AG04450 (cell line): ENCODE data around the gene FBXW8. TPM values are rescaled to one million over a fixed set of nuclear protein-coding genes. Genes with fewer than 3 reads are reported as not detected.

Experiments used
- CTCF ChIA-PET: fragments of 300-600, 350-600 bp; formaldehyde crosslinking; extraction: SDS; loops from one replicate; lab custom pipeline; 2022; ENCODE audit warnings: antibody characterized with exemption, inconsistent platforms; lab: Charles Lee
- POLR2A ChIA-PET: fragments of 350-600 bp; formaldehyde crosslinking; extraction: SDS; loops from one replicate; lab custom pipeline; 2021; ENCODE audit warnings: antibody characterized with exemption, inconsistent platforms; lab: Yijun Ruan, JAX
- DNase-seq: peaks from one replicate; pipeline ENCODE4 v3.0.0-alpha.2; 2011; ENCODE audit warnings: low read depth, low spot score
- H3K27ac ChIP-seq: one replicate; pipeline ENCODE4 v1.5.1; 2012; ENCODE audit warnings: low read depth, low read length, control low read depth
- H3K27me3 ChIP-seq: one replicate; pipeline ENCODE4 v1.6.0; 2012; ENCODE audit warnings: low read length; ENCODE audit not compliant: control insufficient read depth, insufficient read depth
- H3K4me3 ChIP-seq: 2 replicates; pipeline ENCODE4 v1.5.1; 2011; ENCODE audit warnings: mild to moderate bottlenecking, low read depth, low read length, control low read depth
- H3K9me3 ChIP-seq: 2 replicates; pipeline ENCODE4 v1.5.1; 2012; ENCODE audit warnings: low read length; ENCODE audit not compliant: control insufficient read depth, insufficient read depth
- polyA plus RNA-seq: library from polyadenylated mRNA; depleted of rRNA; stranded (reverse); fragments of >200 nt; gene quantifications from 2 replicates; pipeline ENCODE4 v1.2.3, GENCODE V29; 2011
- TF ChIP-seq, protein P1 (sequence below): IDR thresholded peaks from 2 replicates; pipeline ENCODE4 v1.5.1; 2011; ENCODE audit warnings: low read depth, low read length, control low read depth, inconsistent platforms

FBXW8 gene
- polyA plus RNA-seq, 1 experiment: 23.0 TPM

DNA sequence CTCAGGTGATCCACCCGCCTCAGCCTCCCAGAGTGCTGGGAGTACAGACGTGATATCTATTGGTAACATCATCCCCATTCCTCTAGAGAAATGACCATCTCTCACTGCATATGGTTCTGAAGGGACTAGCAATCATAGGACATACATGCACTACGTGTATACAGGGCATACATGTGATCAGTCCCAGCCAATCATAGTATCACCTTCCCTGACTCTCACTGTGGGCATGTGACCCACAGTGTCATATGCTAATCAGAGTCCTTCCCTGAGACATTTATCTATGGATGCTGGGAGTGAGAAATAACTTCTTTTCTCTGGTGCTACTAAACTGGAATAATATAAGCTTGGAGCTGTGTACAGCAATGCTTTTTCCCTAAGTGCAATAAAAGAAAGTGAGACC, 12.1 kb upstream of the FBXW8 start:
- ChIA-PET POLR2A (no interaction called here), CTCF (no interaction called here)
- Histone ChIP-seq H3K9me3 (no peaks in the 10 kb centered on the region), H3K27ac (no peak overlapping the region), H3K27me3 (peaks cover 4% of the 10 kb centered on the region), H3K4me3 (no peak overlapping the region)
- DNase-seq: no peak
- TF ChIP-seq, protein P1, sequence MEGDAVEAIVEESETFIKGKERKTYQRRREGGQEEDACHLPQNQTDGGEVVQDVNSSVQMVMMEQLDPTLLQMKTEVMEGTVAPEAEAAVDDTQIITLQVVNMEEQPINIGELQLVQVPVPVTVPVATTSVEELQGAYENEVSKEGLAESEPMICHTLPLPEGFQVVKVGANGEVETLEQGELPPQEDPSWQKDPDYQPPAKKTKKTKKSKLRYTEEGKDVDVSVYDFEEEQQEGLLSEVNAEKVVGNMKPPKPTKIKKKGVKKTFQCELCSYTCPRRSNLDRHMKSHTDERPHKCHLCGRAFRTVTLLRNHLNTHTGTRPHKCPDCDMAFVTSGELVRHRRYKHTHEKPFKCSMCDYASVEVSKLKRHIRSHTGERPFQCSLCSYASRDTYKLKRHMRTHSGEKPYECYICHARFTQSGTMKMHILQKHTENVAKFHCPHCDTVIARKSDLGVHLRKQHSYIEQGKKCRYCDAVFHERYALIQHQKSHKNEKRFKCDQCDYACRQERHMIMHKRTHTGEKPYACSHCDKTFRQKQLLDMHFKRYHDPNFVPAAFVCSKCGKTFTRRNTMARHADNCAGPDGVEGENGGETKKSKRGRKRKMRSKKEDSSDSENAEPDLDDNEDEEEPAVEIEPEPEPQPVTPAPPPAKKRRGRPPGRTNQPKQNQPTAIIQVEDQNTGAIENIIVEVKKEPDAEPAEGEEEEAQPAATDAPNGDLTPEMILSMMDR: no peak

DNA sequence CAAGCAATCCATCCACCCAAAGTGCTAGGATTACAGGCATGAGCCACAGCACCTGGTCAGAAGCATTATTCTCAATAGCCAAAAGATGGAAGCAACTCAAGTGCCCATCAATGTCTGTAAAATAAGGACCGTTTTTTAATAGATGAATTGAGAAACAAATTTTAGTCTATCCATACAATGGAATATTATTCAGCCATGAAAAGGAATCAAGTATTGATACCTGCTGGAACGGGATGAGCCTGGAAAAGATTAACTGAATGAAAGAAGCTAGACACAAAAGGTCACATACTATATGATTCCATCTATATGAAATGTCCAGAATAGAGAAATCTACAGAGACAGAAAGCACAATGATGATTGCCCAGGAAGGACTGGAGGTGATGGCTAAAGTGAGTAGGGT, 9.1 kb upstream of the FBXW8 start:
- Histone ChIP-seq H3K27me3 (peaks cover 4% of the 10 kb centered on the region), H3K4me3 (no peak overlapping the region), H3K27ac (no peak overlapping the region), H3K9me3 (no peaks in the 10 kb centered on the region)
- ChIA-PET CTCF (no interaction called here), POLR2A (no interaction called here)
- DNase-seq: no peak
- TF ChIP-seq, protein P1: no peak

DNA sequence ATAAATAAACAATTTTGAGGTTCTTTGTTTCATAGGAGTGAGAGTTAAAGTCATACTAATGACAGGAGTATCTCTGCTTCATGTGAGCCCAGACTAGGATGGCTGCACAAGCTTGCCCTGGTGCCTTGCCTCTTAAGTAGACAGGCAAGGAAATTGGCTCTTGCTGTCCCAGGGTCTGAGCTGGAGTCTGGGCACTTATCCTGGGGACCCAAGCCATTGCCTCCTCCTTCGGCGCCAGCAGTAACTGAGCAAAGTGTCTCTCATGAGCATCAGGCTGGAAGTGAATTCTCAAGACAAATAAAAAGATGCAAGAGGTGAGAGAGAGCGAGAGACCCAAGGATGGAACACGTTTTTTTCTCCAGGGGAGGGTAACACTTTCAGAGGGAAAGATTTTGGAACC, 6.9 kb upstream of the FBXW8 start:
- TF ChIP-seq, protein P1: no peak
- POLR2A ChIA-PET: no interaction called here
- H3K4me3 ChIP-seq: no peak overlapping the region
- CTCF ChIA-PET: no interaction called here
- no peaks in the 10 kb centered on the region for H3K9me3 ChIP-seq
- DNase-seq: no peak
- no peak overlapping the region for H3K27ac ChIP-seq
- H3K27me3 ChIP-seq: peaks cover 4% of the 10 kb centered on the region

DNA sequence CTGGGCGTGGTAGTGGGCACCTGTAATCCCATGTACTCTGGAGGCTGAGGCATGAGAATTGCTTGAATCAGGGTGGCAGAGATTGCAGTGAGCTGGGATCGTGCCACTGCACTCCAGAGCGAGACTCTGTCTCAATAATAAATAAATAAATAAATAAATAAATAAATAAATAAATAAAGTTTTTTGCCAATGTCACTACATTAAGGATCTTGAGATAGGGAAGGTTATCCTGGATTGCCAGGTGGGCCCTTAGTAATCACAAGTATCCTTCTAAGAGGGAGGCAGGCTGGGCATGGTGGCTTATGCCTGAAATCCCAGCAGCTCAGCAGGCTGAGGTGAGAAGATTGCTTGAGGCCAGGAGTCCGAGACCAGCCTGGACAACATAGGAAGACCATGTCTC, 4.5 kb upstream of the FBXW8 start:
- Histone ChIP-seq H3K4me3 (no peak overlapping the region), H3K27me3 (no peaks in the 10 kb centered on the region), H3K9me3 (no peaks in the 10 kb centered on the region), H3K27ac (no peak overlapping the region)
- CTCF ChIA-PET: no interaction called here
- TF ChIP-seq, protein P1: no peak
- POLR2A ChIA-PET: interaction anchor here (0.6 kb wide), 1 partner anchor 231 kb away, joined by 3 read pairs; no protein-coding TSS in a partner anchor
- DNase-seq: no peak

DNA sequence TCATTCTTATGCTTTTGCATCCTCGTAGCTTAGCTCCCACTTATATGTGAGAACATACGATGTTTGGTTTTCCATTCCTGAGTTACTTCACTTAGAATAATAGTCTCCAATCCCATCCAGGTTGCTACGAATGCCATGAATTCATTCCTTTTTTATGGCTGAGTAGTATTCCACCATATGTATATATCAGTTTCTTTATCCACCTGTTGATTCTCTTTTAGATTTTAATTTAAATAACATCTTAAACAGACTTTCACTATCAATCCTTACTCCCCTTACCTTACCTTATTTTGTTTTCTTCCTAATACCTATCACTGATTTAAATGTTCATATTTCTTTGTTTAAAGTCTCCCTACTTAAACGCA, 488 bp upstream of the FBXW8 start:
- ChIA-PET CTCF (interaction anchor here (1.2 kb wide), 1 partner anchor 207 kb away, joined by 3 read pairs; no protein-coding TSS in a partner anchor), POLR2A (no interaction called here)
- H3K4me3 ChIP-seq: peak overlapping the region; percentile 72
- H3K27ac ChIP-seq: no peak overlapping the region
- no peaks in the 10 kb centered on the region for H3K27me3 ChIP-seq
- TF ChIP-seq, protein P1: no peak
- no peak for DNase-seq
- H3K9me3 ChIP-seq: no peaks in the 10 kb centered on the region
